Measurements from ENCODE around the gene PDE2A.

Gene PDE2A

DNA sequence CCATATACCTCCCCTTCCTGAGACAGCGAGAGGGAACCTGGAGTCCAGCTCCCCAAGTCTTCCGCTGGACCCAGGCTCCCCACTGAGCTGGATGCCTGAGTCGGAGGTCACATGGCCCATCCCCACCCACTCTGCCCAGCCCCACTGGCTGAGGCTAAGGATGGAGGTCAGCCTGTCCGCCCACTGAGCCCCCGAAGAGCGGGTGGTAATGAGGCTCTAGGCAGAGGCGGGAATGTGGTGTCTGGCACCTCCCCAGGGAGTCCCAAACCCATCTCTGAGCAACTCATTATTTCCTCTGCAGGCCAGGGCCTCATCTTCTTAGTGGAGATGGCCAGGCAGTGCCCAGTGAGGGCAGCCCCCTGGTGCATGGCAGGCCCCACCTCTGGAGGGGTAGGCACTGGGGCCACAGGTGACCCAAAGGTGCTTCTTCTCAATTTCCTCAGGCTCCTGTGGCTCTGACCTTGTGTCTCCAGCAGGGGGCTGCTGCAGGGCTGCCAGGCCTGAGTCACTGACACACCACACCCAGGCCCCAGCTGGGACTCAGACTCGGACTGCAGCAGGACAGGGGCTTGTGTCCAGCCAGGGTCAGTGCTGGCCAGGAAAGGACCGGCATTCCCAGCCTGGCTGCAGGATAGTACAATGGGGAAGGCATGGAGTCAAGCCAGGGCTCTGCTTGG, 10.2 kb upstream of the PDE2A start:
- in situ Hi-C loops (cut with HindIII; ENCODE audit: low sequenced_read_pairs) = no loop called here

DNA sequence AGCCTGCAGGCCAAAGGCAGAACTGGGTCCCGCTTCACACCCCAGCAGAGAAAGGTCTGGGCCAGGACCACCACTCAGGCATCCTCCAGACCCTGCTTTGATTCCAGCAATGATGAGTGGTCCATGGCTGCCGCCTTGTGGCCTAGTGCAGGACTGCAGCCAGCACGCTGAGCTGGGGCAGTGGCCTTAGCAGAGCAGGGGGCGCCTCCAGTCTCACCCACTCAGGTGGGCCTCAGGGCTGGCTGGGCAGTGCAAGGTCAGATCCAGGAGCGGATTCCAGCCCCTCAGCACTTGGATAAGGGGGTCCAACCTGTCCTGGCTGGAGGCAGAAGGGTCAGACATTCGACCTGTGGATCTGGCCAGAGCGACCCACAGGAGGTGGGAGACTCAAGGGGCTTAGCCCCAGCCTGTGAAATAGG, 9.6 kb upstream of the PDE2A start:
- in situ Hi-C loops (cut with HindIII; ENCODE audit: low sequenced_read_pairs) = no loop called here

DNA sequence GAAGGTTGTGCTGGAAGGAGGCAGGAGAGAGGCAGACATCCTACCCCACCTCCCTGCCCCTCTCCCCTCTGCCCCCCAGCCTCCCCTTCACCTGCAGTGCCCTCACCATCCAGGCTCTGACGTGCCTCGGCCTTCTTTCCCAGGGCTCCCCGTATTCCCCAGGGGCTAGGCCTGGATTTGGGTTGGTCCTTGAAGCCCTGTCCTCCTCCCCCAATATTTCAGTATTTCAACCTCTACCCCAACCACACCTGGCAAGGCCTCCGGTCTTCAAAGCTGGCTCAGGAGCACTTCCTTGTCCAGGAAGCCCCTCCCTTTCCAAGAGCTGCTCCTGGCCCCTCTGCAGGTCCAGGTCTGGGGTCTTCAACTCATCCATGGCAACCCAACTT, 8.6 kb upstream of the PDE2A start:
- in situ Hi-C loops (cut with HindIII; ENCODE audit: low sequenced_read_pairs) = no loop called here

DNA sequence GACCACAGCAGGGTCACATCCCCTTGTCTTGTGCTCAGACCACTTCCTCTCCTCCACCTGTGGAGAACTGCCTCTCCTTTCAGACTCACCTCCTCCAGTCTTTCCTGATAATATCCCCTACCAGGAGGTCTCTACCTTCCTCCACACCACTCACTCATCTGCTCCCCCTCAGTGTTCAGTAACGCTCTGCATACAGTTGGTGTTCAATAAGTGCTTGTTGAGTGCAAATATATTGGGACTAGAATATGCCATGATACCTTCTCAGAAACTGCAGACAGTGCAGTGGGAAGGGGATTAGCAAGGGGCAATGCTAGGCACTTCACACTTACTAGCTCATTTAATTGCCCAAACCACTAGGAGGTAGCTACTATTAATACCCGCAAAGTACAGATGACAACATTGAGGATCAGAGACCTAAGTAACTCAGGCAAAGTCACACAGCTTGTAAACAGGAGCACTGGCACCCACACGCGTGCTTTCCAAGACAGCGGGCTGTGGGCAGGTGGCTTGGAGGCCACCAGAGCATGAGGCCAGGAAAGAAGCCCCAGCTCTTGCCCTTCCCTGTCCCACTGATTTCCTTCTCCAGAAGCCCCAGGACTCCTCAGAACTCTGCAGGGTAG, 8.1 kb upstream of the PDE2A start:
- in situ Hi-C loops (cut with HindIII; ENCODE audit: low sequenced_read_pairs) = no loop called here

DNA sequence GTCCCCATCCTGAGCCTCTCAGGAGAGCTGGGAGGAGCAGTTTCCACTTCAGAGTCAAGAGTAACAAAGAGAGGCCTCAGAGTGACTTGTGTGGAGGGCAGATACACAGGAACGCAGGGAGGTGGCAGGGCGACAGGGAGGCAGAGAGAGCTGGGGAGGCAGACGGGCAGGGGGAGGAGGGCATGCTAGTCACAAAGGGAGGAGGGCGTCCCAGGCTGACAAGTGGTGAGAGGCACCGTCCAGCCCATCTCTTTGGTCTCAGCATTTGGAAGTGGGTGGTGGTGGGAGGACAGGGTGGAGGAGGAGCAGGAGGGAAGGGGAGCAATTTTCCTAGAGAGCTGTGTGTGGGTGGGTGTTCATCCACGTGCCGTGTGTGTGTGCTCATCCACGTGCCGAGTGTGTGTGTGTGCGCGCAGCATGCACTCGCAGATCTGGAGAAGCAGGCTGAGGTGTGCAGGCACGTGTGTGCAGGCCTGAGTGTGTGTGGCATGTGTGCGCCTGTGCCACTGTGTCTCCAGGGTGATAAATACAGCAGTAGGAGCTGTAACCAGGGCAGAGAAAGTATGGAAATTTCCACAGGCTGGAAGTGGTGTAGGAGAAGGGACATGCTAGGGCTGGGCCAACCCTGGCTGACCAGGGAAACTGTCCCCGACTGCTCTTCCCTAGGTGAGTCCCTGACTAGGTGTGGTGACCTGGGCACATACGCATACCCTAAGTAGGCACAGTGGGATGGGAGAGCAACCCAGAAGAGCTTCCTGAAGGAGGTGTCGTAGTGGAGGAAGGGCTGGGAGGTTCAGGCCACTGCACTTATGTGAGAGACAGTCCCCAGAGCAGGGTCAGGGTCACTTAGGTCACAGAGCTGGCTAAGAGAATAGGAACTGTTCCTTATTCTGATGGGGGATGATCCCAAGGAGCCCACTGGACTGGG, 7.3 kb upstream of the PDE2A start:
- in situ Hi-C loops (cut with HindIII; ENCODE audit: low sequenced_read_pairs) = no loop called here

DNA sequence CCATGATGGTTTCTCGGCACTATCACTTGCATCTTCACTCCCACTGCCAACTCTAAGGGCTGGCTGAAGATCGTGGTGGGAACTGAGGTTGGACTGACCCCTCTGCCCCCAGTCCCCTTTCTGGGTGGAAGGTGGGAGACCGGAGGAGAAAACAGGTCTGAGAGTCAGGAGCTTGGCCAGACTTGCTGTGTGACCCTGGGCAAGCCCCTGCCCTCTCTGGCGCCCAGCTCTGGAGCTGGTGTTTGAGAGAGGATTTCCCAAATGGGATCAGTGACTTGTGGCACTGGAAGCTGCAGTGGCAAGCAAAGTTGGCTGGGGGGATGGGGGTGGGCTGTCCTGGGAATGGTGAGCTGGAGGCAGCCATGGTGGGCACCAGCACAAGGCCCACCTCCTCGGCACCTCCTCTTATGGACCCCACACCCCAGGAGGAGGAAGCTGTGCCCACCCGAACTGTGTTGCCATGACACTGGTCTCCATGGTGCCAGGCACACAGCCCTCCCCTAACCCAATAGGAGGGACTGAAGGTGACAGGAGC, 6.5 kb upstream of the PDE2A start:
- in situ Hi-C loops (cut with HindIII; ENCODE audit: low sequenced_read_pairs) = no loop called here

DNA sequence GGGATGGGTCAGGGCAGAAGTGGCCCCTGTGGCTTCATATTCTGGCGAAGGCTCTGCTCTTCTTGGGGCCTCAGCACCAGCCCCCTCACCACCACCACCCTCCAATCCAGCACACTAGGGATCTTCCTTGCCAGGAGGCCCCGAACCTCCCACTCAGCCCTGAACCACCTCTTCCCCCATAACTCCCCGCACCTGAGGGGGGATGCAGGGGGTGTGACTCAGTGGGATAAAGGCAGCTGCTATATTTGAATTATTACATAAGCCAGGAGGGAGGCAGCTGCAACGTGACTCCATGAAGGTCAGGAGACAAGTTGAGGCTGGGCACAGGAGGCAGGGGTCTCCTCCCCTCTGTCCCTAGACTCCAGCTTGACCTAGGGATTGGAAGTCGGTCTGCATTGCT, 5.6 kb upstream of the PDE2A start:
- in situ Hi-C loops (cut with HindIII; ENCODE audit: low sequenced_read_pairs) = no loop called here

DNA sequence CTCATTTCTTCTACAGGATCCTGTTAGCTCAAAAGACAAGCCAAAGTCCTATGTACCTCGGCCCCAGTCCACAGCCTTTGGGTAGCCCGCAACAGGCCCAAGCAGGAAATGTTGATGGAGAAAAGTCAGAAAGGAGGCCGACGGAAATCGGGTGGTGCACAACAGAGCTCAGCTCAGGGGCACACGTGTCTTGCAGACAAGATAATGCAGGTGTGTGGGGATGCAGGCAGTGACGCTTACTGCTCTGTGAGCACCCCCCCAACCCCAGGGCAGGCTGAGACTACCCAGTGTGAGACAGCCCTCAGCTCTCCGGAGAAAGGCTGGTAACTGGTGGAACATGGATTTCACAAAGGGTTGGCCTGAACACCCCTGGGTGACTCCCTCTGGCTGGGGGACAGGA, 4.3 kb upstream of the PDE2A start:
- in situ Hi-C loops (cut with HindIII; ENCODE audit: low sequenced_read_pairs) = no loop called here

DNA sequence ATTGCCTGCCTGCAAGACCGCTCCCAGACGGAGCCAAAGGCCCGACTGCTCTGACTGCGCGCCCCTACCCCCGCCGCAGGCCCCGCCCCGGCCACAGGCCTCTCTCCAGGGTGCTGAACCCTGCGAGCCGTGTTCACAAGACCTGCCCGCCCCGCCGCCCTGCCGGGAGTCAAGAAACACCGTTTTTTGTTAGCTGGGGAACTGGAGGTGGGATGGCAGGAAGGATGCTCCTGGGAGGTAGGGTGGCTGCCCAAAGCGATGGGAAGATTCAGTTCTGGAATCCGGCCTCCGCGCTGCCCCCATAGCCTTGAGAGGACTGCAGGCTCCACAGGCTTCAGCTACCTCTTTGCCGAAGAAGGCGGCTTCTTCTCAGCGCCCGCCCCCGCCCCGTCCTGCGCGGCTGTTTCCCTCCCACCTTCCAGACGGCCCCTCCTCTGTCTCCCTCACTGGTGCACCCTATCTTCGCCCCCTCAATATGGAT, 2.7 kb upstream of the PDE2A start:
- in situ Hi-C loops (cut with HindIII; ENCODE audit: low sequenced_read_pairs) = no loop called here

DNA sequence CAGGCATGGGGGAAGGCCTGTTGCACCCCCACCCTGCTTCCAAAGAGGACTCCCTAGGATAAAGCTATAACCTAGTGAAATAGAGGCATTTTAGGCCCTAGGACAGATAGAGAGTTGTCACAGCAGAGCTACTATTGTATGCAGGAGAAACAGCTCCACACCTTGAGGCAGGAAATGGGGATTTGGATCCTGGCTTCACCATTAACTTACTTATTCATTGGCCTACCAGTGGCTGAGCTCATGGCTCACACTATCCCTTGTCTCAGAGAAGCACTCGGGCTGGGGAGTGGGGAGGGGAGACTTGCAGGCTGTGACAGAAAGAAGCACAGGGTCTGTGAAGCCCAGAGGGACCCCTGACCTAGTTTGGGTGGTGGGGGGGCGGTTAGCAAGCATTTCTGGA, 999 bp upstream of the PDE2A start:
- in situ Hi-C loops (cut with HindIII; ENCODE audit: low sequenced_read_pairs) = no loop called here

DNA sequence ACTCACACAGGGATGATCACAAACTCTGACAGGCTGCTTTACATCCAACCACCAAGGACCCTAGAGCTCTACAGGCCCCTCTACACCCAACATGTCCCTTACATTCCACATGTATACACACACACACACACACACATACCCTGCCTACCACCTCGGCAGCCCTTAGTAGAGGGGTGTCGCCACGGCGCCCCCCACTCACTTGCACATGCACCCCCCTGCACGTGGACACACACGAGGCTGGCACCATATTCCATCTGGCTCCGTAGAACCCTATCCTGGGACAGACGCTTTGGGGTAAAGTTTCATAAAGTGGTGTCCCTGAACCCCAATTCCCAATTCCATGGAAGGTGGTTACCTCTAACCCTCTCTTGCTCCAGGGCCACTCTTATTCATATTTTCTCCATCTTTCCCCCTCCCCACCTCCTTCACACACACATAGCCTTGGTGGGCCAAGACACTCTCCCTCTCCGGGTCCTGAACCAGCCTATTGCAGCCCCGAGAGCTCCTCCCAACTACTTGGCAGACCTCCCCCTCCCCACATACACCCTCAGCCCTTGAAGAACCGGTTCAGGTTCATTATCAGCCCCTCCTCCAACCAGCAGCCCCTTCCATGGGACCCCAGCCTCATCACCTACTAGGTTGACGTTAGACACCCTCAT, 809 bp downstream of the PDE2A start:
- in situ Hi-C loops (cut with HindIII; ENCODE audit: low sequenced_read_pairs) = no loop called here

DNA sequence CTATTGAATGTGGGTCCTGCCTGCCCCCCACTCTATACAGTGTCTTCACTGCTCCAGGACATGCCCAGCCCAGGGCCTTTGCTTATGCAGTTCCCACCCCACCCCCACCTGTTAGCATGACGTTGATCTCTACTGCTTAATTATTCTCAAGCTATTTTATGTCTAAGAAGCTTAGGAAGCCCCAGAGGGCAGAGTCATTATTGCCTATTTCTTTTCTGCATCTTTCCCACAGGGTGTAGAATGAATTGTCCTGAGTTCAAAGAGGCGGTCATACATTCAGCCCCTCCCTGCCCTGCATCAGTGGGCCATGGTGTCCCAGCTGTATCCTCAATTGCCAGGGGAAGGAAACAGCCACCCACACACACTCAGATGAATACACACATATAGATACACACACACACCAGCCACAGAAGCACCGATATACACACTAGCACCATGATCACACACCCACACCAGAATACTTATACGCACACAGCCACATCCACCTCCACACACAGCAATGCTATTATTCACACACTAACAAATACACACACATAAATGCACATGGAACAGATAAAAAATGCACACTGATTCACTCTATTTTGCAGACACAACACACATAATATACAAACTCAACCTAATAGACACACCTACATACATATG, 1.5 kb downstream of the PDE2A start:
- in situ Hi-C loops (cut with HindIII; ENCODE audit: low sequenced_read_pairs) = no loop called here

DNA sequence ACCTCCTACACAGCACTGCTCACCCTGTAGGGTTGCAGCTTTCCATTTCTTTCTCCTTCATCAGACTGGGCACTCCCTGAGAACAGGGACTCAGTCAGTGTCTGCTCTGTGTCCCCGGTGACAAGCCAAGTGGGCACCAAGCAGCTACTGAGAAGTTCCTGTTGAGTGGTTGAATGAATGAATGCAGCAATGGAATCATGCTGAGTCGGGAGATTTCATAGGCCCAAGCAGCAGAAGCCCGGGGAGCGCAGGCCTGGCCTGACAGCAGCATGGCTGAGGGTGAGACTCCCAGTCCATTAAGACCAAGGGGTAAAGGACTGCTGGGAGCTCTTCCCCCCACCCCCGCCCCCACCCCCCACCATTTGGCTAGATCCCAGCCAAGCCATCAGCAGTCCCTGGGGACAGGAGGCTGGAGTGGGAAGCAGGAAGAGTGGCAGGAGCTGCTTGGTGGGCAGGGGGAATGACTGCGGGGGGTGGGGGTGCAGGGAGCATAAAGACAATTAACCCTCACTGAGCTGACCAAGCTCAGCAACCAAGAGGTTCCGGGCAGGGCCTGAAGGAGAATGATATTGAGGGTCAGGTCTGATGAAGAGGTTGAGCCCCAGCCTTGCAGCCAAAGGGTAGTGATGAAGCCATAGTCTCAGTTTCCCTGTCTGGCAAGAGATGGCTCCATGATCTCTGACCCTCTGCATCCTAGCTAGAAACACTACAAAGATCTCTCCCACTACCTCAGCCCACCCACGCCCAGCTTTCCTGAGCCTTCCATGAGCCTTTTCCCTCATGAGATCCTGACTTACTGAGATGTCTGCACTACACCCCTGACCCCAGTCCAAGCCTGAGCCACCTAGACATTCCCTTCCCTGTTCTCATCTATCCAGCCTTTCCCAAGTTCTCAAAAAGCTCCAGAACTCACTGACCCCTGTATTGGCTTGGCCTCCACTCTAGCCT, 2.8 kb downstream of the PDE2A start:
- in situ Hi-C loops (cut with HindIII; ENCODE audit: low sequenced_read_pairs) = no loop called here

DNA sequence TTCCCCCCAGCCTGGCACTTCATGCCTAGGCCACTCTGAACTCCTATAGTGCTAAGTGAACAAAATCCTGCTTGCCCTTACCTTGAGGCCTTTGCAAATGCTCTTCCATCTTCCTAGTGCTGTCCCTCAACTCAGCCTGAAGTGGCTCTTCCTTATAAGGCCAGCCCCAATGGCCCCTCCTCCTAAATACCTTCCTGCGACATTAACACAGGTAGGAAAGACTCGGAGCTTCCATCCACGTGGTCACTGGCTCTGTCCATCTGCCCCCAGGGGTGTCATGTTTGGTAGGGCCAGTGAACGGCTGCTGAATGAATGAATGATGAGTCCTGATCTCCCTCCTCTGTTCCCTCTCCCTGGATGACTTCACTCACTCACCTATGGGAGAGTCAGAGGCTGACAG, 4.2 kb downstream of the PDE2A start:
- in situ Hi-C loops (cut with HindIII; ENCODE audit: low sequenced_read_pairs) = no loop called here

DNA sequence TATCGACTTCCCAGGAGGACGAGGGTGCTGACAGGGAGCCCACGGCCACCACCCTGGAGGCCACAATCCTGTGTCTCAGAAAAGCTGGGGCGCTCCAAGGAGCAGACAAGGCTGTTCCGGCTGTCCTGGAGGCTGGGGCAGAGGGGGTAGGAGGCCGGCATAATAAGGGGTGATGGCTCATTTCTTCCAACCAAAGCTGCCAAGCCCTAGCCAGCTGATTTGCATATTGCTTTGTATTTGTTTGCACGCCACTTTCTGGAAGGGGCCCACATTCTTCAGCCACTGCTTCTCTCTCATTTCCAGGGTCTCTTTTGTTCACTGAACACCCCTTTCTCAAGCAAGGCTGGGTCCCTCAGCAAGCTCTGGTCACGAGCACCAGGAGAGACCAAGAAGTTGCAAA, 4.7 kb downstream of the PDE2A start:
- in situ Hi-C loops (cut with HindIII; ENCODE audit: low sequenced_read_pairs) = no loop called here

DNA sequence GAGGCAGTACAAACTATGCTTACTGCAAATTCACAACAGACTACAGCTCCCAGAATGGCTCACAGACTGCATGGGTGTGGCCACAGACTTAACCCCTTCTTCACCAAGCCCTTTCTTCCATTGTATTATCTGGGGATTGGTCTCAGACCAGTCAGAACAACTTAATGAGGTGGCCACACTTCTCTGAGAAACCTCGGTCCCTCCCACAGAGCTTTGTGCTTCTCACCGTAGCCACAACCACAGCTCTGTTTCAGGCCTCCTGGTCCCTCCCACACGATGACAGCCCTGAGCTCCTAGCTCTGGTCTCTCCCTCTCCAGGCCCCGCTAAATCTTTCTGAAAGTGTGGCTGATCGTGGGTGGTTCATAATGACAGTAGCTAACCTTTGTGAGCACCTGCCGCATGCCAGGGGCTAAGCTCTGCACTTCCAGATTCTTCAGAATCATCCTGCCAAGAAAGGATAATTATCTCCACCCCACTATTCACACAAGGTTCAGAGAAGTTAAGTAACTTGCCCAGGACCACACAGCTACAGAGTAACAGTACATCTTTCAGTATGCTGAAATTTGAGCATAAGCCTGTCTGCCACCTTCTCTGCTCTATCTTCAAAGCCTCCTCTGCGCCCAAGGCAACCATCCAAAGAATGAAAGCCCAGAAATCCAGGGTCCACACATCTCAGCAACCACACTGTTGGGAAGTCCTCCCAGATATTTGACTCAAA, 5.4 kb downstream of the PDE2A start:
- in situ Hi-C loops (cut with HindIII; ENCODE audit: low sequenced_read_pairs) = no loop called here

DNA sequence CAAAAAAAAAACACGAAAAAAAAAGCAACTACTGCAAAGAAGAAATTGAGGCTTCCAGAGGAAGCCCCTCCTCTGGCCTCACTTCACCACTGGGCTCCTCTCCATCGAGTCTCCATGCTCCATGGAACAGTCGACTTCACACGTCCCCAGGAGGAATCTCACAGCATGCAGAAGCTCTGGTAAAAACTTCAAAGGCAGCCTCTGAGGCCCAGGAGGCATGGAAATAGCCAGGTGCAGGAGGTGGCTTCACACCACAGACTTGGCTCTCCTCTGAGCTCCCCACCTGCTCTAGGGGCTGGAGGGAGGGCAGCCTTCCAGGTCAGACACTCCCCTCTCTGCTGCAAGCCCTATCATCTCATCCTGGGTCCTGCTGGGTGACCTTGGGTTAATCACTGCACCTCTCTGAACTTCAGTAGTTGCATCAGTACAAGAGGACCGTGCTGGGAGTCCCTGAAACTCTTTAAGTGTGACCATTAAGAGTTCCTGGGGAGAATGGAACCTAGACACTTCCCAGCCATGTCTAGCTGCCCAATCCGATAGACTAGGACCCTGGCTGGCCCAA, 8.2 kb downstream of the PDE2A start:
- in situ Hi-C loops (cut with HindIII; ENCODE audit: low sequenced_read_pairs) = no loop called here

DNA sequence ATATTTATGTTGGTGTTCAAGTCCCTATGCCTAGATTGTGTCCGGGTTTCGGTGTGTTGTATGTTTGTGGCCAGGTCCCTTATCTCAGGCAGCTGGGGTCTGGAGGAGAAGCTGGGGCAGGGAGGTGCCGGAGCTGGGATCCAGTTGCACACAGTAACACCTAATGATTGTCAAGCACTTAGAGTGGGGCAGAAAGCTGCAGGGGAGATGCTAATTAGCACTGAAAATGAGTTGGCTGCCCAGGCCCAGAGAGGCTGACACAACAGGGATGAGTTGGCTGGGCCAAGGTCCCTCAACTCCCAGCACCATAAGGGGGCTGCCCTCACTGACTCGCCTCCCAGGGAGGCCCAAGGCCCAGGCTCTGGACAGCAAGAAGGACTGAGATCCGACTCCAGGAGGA, 12.2 kb downstream of the PDE2A start:
- in situ Hi-C loops (cut with HindIII; ENCODE audit: low sequenced_read_pairs) = no loop called here
